VCaP (cell line): Measurements from ENCODE around the gene CENPH.
A peak's percentile ranks its signal among the peaks of the same experiment; 100 is the strongest.
"Not testable (repeated sequence)": the region's sequence is repeated elsewhere in the genome, so short reads cannot be mapped to it uniquely, and the experiment has no call there.

Experiments
- H3K27ac ChIP-seq: fragments of 450-650 bp; 2 replicates; pipeline ENCODE4 v1.5.1; 2017
- CTCF ChIP-seq: fragments of 450-650 bp; conservative IDR thresholded peaks from 2 replicates; pipeline ENCODE4 v1.5.1; 2017; ENCODE audit warnings: mild to moderate bottlenecking, moderate library complexity

CENPH gene

GRCh38 chr5:69230181-69230580 is 40.8 kb downstream of the CENPH start:
- no peak for TF ChIP-seq CTCF
- H3K27ac ChIP-seq: no peak overlapping the region

GRCh38 chr5:69231281-69231680 is 41.9 kb downstream of the CENPH start:
- no peak overlapping the region for H3K27ac ChIP-seq
- no peak for TF ChIP-seq CTCF

GRCh38 chr5:69231851-69232250 is 42.5 kb downstream of the CENPH start:
- H3K27ac ChIP-seq: no peak overlapping the region
- TF ChIP-seq CTCF: no peak

- H3K27ac ChIP-seq: peak within 1 kb of the TSS; percentile 83
- TF ChIP-seq CTCF: no peak
Measured at GRCh38 chr5:69234457-69235268, 45.3 kb downstream of the CENPH start, which contains the start of gene CDK7. TSS of gene CDK7 (plus strand) at chr5:69234886. CDS start at chr5:69234976, 90 bp downstream.

- not testable (repeated sequence) for H3K27ac ChIP-seq
Measured at GRCh38 chr5:69236733-69237132, 47.4 kb downstream of the CENPH start.

GRCh38 chr5:69237877-69238276 is 48.5 kb downstream of the CENPH start:
- no peak for TF ChIP-seq CTCF
- H3K27ac ChIP-seq: no peak overlapping the region

GRCh38 chr5:69238760-69239251 is 49.4 kb downstream of the CENPH start:
- H3K27ac ChIP-seq: no peak overlapping the region
- TF ChIP-seq CTCF: no peak
